Endothelial cell of umbilical vein (primary cell): Measurements from ENCODE around the gene SORCS2. TPM values are rescaled to one million over a fixed set of nuclear protein-coding genes. Genes with fewer than 3 reads are reported as not detected.

ENCODE experiments used
- BruUV-seq: library from RNA; stranded (reverse); fragments of 400-500 nt; replicated peaks from 2 replicates; lab custom pipeline; 2021; lab: Mats Ljungman, UMichigan
- CTCF ChIA-PET: fragments of 300-600, 350-600 bp; sonication (Branson Sonifier 250); formaldehyde crosslinking; loops from one replicate; lab custom pipeline; 2021; ENCODE audit warnings: antibody characterized with exemption, inconsistent platforms; lab: Charles Lee
- POLR2A ChIA-PET: fragments of 300-600, 350-600 bp; sonication (Branson Sonifier 250); formaldehyde crosslinking; loops from one replicate; lab custom pipeline; 2021; ENCODE audit warnings: antibody characterized with exemption, inconsistent platforms; lab: Charles Lee
- DNase-seq: peaks from one replicate; pipeline ENCODE4 v3.0.0-alpha.2; 2011; ENCODE audit warnings: low read depth, low spot score
- FAIRE-seq: peaks from 2 replicates; lab custom pipeline; 2011; peaks lifted over from hg19 to GRCh38; lab: Jason Lieb, UNC
- H2AFZ ChIP-seq: 2 replicates; pipeline ENCODE4 v1.6.0; 2012; ENCODE audit warnings: low read depth, low read length, control low read depth, inconsistent platforms
- H3K27ac ChIP-seq: 2 replicates; pipeline ENCODE4 v1.5.1; 2011; ENCODE audit warnings: low read depth, mild to moderate bottlenecking, control low read depth, low read length, moderate library complexity; ENCODE audit not compliant: insufficient read depth
- H3K27me3 ChIP-seq, 2 experiments: 2 replicates each; pipeline versions ENCODE4 v1.6.0 to v1.6.1; 2011; ENCODE audit warnings: low read length in 2 of 2, mixed read lengths in 1 of 2; ENCODE audit not compliant: control insufficient read depth in 2 of 2, insufficient read depth in 2 of 2
- H3K36me3 ChIP-seq, 2 experiments: 2 replicates in 1 of 2; 3 replicates in 1 of 2; pipeline ENCODE4 v1.5.1; 2011; ENCODE audit warnings: low read length in 2 of 2, mild to moderate bottlenecking in 1 of 2, moderate library complexity in 1 of 2; ENCODE audit not compliant: control insufficient read depth in 2 of 2, insufficient read depth in 2 of 2; ENCODE audit errors: extremely low read depth in 1 of 2
- H3K4me1 ChIP-seq: 3 replicates; pipeline ENCODE4 v1.5.1; 2011; ENCODE audit warnings: mild to moderate bottlenecking, low read length; ENCODE audit not compliant: control insufficient read depth, insufficient read depth; ENCODE audit errors: extremely low read depth
- H3K4me2 ChIP-seq: 2 replicates; pipeline ENCODE4 v1.6.1; 2011; ENCODE audit warnings: low read length, control low read depth, mixed read lengths; ENCODE audit not compliant: insufficient read depth
- H3K4me3 ChIP-seq, 3 experiments: fragments of 200-600 bp in 1 of 3; sonication (generic), shearing (Covaris generic) in 1 of 3; replicated peaks in 1 of 3; 2 replicates each; pipeline ENCODE4 v1.5.1; 2011 to 2016; ENCODE audit warnings: control low read depth in 3 of 3, low read length in 3 of 3, mild to moderate bottlenecking in 2 of 3, inconsistent platforms in 1 of 3, low read depth in 1 of 3, moderate library complexity in 1 of 3; ENCODE audit not compliant: insufficient read depth in 1 of 3
- H3K79me2 ChIP-seq: 2 replicates; pipeline ENCODE4 v1.6.0; 2012; ENCODE audit warnings: low read length, inconsistent platforms; ENCODE audit not compliant: control insufficient read depth, insufficient read depth
- H3K9ac ChIP-seq: replicated peaks from 2 replicates; pipeline ENCODE3; 2011; ENCODE audit warnings: low read length, control low read depth; ENCODE audit not compliant: insufficient read depth; ENCODE audit errors: extremely low read depth
- H3K9me1 ChIP-seq: replicated peaks from 3 replicates; pipeline ENCODE4 v1.6.0; 2011; ENCODE audit warnings: mild to moderate bottlenecking, low read length; ENCODE audit not compliant: control insufficient read depth, insufficient read depth; ENCODE audit errors: extremely low read depth
- H3K9me3 ChIP-seq: replicated peaks from 2 replicates; pipeline ENCODE4 v1.5.1; 2012; ENCODE audit warnings: low read length, inconsistent platforms; ENCODE audit not compliant: control insufficient read depth, insufficient read depth
- H4K20me1 ChIP-seq: replicated peaks from 2 replicates; pipeline ENCODE3; 2011; ENCODE audit warnings: mild to moderate bottlenecking, low read length; ENCODE audit not compliant: control insufficient read depth, insufficient read depth; ENCODE audit errors: extremely low read depth
- EZH2 ChIP-seq: IDR thresholded peaks from 2 replicates; pipeline ENCODE4 v1.6.1; 2012; ENCODE audit warnings: borderline replicate concordance, low read depth, mild to moderate bottlenecking, moderate library complexity, low read length, inconsistent platforms; ENCODE audit not compliant: severe bottlenecking
- FOS ChIP-seq: IDR thresholded peaks from 2 replicates; pipeline ENCODE4 v1.6.1; 2011; ENCODE audit warnings: mild to moderate bottlenecking, low read length, moderate library complexity, borderline replicate concordance; ENCODE audit not compliant: insufficient read depth
- GATA2 ChIP-seq: IDR thresholded peaks from 2 replicates; pipeline ENCODE4 v1.7.0; 2011; ENCODE audit warnings: low read depth, mild to moderate bottlenecking, moderate library complexity, mixed read lengths, low read length; ENCODE audit not compliant: insufficient read length, insufficient read depth
- JUN ChIP-seq: IDR thresholded peaks from 2 replicates; pipeline ENCODE4 v1.6.1; 2011; ENCODE audit warnings: borderline replicate concordance, low read depth; ENCODE audit not compliant: insufficient read length, insufficient read depth
- MAX ChIP-seq: IDR thresholded peaks from 2 replicates; pipeline ENCODE4 v1.6.1; 2011; ENCODE audit not compliant: insufficient read depth, insufficient read length
- MYC ChIP-seq: IDR thresholded peaks from one replicate; pipeline ENCODE4 v1.6.1; 2011; ENCODE audit warnings: mild to moderate bottlenecking, low read depth, low read length
- POLR2A ChIP-seq: IDR thresholded peaks from 2 replicates; pipeline ENCODE4 v1.6.1; 2012; ENCODE audit warnings: low read depth, mild to moderate bottlenecking, control low read depth, low read length
- POLR2AphosphoS5 ChIP-seq: IDR thresholded peaks from 2 replicates; pipeline ENCODE4 v1.6.1; 2012; ENCODE audit warnings: low read depth, mild to moderate bottlenecking, control low read depth, low read length, moderate library complexity; ENCODE audit not compliant: insufficient read depth
- dilution Hi-C: fragments of 300-500 bp; cut with MboI; formaldehyde crosslinking; loops from one replicate; pipeline ENCODE4 v1.15.0; 2019; ENCODE audit warnings: low sequenced_read_pairs; ENCODE audit not compliant: extremely low pct_ligation_motif_present
- intact Hi-C: fragments of 100-400 bp; cut with micrococcal nuclease; formaldehyde crosslinking; loops from one replicate; pipeline ENCODE4 v1.10.0; 2022
- polyA plus RNA-seq, 4 experiments: library from polyadenylated mRNA; depleted of rRNA in 3 of 4; stranded (reverse) in 3 of 4; unstranded in 1 of 4; fragments of >200 nt; gene quantifications; 2 replicates each; pipeline versions ENCODE4 v1.2.1 to v1.2.3, GENCODE V29; 2011 to 2012; ENCODE audit warnings: missing spikeins in 1 of 4
- total RNA-seq: library from RNA; stranded (reverse); gene quantifications from 2 replicates; pipeline ENCODE4 v1.2.3, GENCODE V29; 2021
- TF ChIP-seq, protein P1 (sequence below), 2 donors: IDR thresholded peaks; 1 replicate in 1 of 2; 2 replicates in 1 of 2; pipeline ENCODE4 v1.5.1; 2011; ENCODE audit warnings: low read length in 2 of 2, mild to moderate bottlenecking in 2 of 2, moderate library complexity in 2 of 2, control low read depth in 1 of 2, inconsistent platforms in 1 of 2, low read depth in 1 of 2; ENCODE audit not compliant: insufficient read depth in 1 of 2; ENCODE audit errors: extremely low read depth in 1 of 2

The SORCS2 gene
- total and polyA plus RNA-seq, 2 donors (not counting 3 experiments of a cell fraction or from before 2014, with no cell fraction given), result not detected

DNA sequence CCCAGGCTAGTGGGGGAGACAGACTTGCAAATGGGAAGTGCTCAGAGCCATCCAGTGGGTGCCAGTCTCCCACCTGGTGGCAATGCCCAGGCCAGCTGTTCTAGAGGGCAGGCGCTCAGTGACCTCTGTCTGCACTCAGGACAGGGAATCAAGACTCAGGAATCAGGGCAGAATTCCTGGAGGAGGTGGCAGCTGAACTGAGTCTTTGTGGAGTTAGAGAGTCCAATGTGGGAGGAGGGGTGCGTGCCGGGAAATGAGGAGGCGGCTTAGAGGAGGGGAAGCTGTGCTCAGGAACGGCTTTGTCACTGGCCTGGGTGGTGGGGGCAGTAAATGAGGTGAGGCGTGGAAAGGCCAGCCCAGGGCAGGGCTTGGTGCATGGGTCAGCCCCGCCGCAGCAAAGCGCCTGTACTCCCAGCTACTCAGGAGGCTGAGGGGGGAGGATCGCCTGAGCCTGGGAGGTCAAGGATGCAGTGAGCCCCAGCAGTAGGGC lies 31.3 kb upstream of the SORCS2 start:
- Histone ChIP-seq H3K27me3 (no peaks in the 10 kb centered on the region), H3K9me1 (no peaks in the 10 kb centered on the region), H3K4me2 (no peak overlapping the region), H2AFZ (no peak overlapping the region), H3K4me1 (no peaks in the 10 kb centered on the region), H3K36me3 (no peaks in the 10 kb centered on the region), H3K9me3 (no peaks in the 10 kb centered on the region), H4K20me1 (no peaks in the 10 kb centered on the region), H3K9ac (no peak overlapping the region), H3K79me2 (no peaks in the 10 kb centered on the region), H3K4me3 (no peak overlapping the region), H3K27ac (no peak overlapping the region)
- FAIRE-seq, result no peak
- no peak for DNase-seq
- CTCF ChIA-PET, result no interaction called here
- BruUV-seq, result no TSS peak
- POLR2A ChIA-PET, result no interaction called here
- TF ChIP-seq POLR2AphosphoS5, result no peak
- no peak for TF ChIP-seq GATA2
- no peak for TF ChIP-seq JUN
- no peak for TF ChIP-seq FOS
- no peak for TF ChIP-seq EZH2
- TF ChIP-seq, protein P1, sequence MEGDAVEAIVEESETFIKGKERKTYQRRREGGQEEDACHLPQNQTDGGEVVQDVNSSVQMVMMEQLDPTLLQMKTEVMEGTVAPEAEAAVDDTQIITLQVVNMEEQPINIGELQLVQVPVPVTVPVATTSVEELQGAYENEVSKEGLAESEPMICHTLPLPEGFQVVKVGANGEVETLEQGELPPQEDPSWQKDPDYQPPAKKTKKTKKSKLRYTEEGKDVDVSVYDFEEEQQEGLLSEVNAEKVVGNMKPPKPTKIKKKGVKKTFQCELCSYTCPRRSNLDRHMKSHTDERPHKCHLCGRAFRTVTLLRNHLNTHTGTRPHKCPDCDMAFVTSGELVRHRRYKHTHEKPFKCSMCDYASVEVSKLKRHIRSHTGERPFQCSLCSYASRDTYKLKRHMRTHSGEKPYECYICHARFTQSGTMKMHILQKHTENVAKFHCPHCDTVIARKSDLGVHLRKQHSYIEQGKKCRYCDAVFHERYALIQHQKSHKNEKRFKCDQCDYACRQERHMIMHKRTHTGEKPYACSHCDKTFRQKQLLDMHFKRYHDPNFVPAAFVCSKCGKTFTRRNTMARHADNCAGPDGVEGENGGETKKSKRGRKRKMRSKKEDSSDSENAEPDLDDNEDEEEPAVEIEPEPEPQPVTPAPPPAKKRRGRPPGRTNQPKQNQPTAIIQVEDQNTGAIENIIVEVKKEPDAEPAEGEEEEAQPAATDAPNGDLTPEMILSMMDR (IDR thresholded peaks at IDR 0.05; ENCODE audit: extremely low read depth in 1 of 2, insufficient read depth in 1 of 2, low read depth in 1 of 2, low read length in 2 of 2), result no peak
- no peak for TF ChIP-seq MYC
- TF ChIP-seq POLR2A, result no peak
- no peak for TF ChIP-seq MAX
- intact Hi-C loops, result no loop called here
- dilution Hi-C loops, result no loop called here
